ENCODE results near the gene TBCCD1. TPM values are rescaled to one million over a fixed set of nuclear protein-coding genes. Genes with fewer than 3 reads are reported as not detected.

Gene TBCCD1
- total RNA-seq, 4 donors from 2014 or later = 9.7 to 17.7 (median 14.6) TPM

- intact Hi-C loops (cut with DNase I; ENCODE audit: low total_unique reads) = no loop called here
These were observed 26.7 kb upstream of the TBCCD1 start for GRCh38 chr3:186593862-186594261.

GRCh38 chr3:186592682-186593081, 25.5 kb upstream of the TBCCD1 start:
- H3K4me3 ChIP-seq (ENCODE audit: low read depth, poor library complexity, severe bottlenecking) = no peak overlapping the region
- 90% methylated on average over 4 of the region's 4 CpGs for WGBS, 2 donors
- intact Hi-C loops (cut with DNase I; ENCODE audit: low total_unique reads) = no loop called here
- no peak for DNase-seq (ENCODE audit: low spot score in 2 of 2)
- TF ChIP-seq, protein P1, sequence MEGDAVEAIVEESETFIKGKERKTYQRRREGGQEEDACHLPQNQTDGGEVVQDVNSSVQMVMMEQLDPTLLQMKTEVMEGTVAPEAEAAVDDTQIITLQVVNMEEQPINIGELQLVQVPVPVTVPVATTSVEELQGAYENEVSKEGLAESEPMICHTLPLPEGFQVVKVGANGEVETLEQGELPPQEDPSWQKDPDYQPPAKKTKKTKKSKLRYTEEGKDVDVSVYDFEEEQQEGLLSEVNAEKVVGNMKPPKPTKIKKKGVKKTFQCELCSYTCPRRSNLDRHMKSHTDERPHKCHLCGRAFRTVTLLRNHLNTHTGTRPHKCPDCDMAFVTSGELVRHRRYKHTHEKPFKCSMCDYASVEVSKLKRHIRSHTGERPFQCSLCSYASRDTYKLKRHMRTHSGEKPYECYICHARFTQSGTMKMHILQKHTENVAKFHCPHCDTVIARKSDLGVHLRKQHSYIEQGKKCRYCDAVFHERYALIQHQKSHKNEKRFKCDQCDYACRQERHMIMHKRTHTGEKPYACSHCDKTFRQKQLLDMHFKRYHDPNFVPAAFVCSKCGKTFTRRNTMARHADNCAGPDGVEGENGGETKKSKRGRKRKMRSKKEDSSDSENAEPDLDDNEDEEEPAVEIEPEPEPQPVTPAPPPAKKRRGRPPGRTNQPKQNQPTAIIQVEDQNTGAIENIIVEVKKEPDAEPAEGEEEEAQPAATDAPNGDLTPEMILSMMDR (IDR thresholded peaks at IDR 0.05) = no peak
- TF ChIP-seq POLR2A (IDR thresholded peaks at IDR 0.05) = no peak

More at GRCh38 chr3:186593862-186594261, 26.7 kb upstream of the TBCCD1 start:
- TF ChIP-seq POLR2A (IDR thresholded peaks at IDR 0.05) = no peak
- TF ChIP-seq, protein P1 (IDR thresholded peaks at IDR 0.05) = no peak
- WGBS, 2 donors = 91 to 98% methylated on average over 3 of the region's 3 CpGs
- no peak overlapping the region for H3K4me3 ChIP-seq (ENCODE audit: low read depth, poor library complexity, severe bottlenecking)
- DNase-seq (ENCODE audit: low spot score in 2 of 2) = no peak

- no peak overlapping the region for H3K4me3 ChIP-seq (ENCODE audit: low read depth, poor library complexity, severe bottlenecking)
- intact Hi-C loops (cut with DNase I; ENCODE audit: low total_unique reads) = no loop called here
- DNase-seq (ENCODE audit: low spot score in 2 of 2) = no peak
- TF ChIP-seq, protein P1 (IDR thresholded peaks at IDR 0.05) = no peak
- TF ChIP-seq POLR2A (IDR thresholded peaks at IDR 0.05) = no peak
- WGBS, 2 donors = 81 to 82% methylated on average over 7 of the region's 7 CpGs
These were observed 23.6 kb upstream of the TBCCD1 start for GRCh38 chr3:186590580-186591295.

- H3K4me3 ChIP-seq (ENCODE audit: low read depth, poor library complexity, severe bottlenecking) = no peak overlapping the region
- intact Hi-C loops (cut with DNase I; ENCODE audit: low total_unique reads) = no loop called here
- no peak for TF ChIP-seq POLR2A (IDR thresholded peaks at IDR 0.05)
- TF ChIP-seq, protein P1 (IDR thresholded peaks at IDR 0.05) = no peak
- WGBS, 2 donors = 53 to 55% methylated on average over 5 of the region's 5 CpGs
- no peak for DNase-seq (ENCODE audit: low spot score in 2 of 2)
These were observed 22.9 kb upstream of the TBCCD1 start for GRCh38 chr3:186589856-186590579.

DNA sequence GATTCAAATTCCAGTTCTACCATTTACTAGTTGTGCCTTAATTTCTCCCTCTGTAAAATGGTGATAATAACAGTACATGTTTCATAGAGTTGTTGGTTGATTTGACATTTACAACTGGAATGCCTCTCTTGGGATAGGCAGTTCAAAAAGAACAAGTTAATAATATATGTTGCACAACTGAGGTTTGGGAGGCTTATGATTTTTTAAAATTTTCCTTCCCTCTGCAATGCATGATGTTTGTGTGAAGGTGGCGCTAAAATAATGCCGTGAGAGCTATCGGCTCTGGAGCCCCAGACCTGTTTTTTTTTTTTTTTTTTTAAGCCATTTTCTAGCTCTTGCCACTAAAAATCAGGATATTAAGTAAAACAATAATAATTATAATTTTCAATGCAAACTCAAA, 22.0 kb upstream of the TBCCD1 start:
- WGBS, 2 donors = 49 to 54% methylated on average over 3 of the region's 3 CpGs
- no peak for DNase-seq (ENCODE audit: low spot score in 2 of 2)
- TF ChIP-seq, protein P1 (IDR thresholded peaks at IDR 0.05) = no peak
- no peak overlapping the region for H3K4me3 ChIP-seq (ENCODE audit: low read depth, poor library complexity, severe bottlenecking)
- intact Hi-C loops (cut with DNase I; ENCODE audit: low total_unique reads) = no loop called here

Measured in lower leg skin (tissue), 4 donors.